ENCODE results near the gene CDCA8. TPM values are rescaled to one million over a fixed set of nuclear protein-coding genes. Genes with fewer than 3 reads are reported as not detected.

CDCA8 gene
- total RNA-seq, 4 donors from 2014 or later, result 2.7 to 6.2 (median 4.4) TPM

GRCh38 chr1:37726751-37727585 lies 34.7 kb downstream of the CDCA8 start:
- peaks cover 31% of the 10 kb centered on the region for H3K27me3 ChIP-seq
- H3K27ac ChIP-seq, result no peak overlapping the region
- TF ChIP-seq POLR2A (IDR thresholded peaks at IDR 0.05), result no peak
- no peak for TF ChIP-seq POLR2AphosphoS5 (IDR thresholded peaks at IDR 0.05)
- TF ChIP-seq EP300 (IDR thresholded peaks at IDR 0.05), result no peak
- no peak for TF ChIP-seq CTCF (IDR thresholded peaks at IDR 0.05)
- no peaks in the 10 kb centered on the region for H3K36me3 ChIP-seq
- DNase-seq (ENCODE audit: low spot score in 2 of 2), result no peak
- H3K9me3 ChIP-seq, result no peaks in the 10 kb centered on the region
- 30% methylated on average over 6 of the region's 15 CpGs for WGBS
- no peaks in the 10 kb centered on the region for H3K4me1 ChIP-seq
- no peak overlapping the region for H3K4me3 ChIP-seq

GRCh38 chr1:37728416-37728815 lies 36.1 kb downstream of the CDCA8 start:
- Histone ChIP-seq H3K27me3 (peaks cover 34% of the 10 kb centered on the region), H3K27ac (no peak overlapping the region), H3K9me3 (no peaks in the 10 kb centered on the region), H3K36me3 (no peaks in the 10 kb centered on the region), H3K4me3 (no peak overlapping the region), H3K4me1 (no peaks in the 10 kb centered on the region)
- DNase-seq (ENCODE audit: low spot score in 2 of 2), result no peak
- WGBS, result 81% methylated on average over 4 of the region's 4 CpGs
- no peak for TF ChIP-seq POLR2A (IDR thresholded peaks at IDR 0.05)
- TF ChIP-seq EP300 (IDR thresholded peaks at IDR 0.05), result no peak
- no peak for TF ChIP-seq POLR2AphosphoS5 (IDR thresholded peaks at IDR 0.05)
- TF ChIP-seq CTCF (IDR thresholded peaks at IDR 0.05), result no peak

GRCh38 chr1:37730376-37730775 lies 38.1 kb downstream of the CDCA8 start:
- no peak for DNase-seq (ENCODE audit: low spot score in 2 of 2)
- H3K27me3 ChIP-seq, result peaks cover 46% of the 10 kb centered on the region

GRCh38 chr1:37731312-37732019 lies 39.1 kb downstream of the CDCA8 start:
- no peak for DNase-seq (ENCODE audit: low spot score in 2 of 2)
- H3K9me3 ChIP-seq, result no peaks in the 10 kb centered on the region
- WGBS, result 93% methylated on average over 15 of the region's 15 CpGs
- H3K36me3 ChIP-seq, result no peaks in the 10 kb centered on the region
- TF ChIP-seq EP300 (IDR thresholded peaks at IDR 0.05), result no peak
- TF ChIP-seq POLR2AphosphoS5 (IDR thresholded peaks at IDR 0.05), result no peak
- no peak for TF ChIP-seq CTCF (IDR thresholded peaks at IDR 0.05)
- no peak for TF ChIP-seq POLR2A (IDR thresholded peaks at IDR 0.05)
- no peak overlapping the region for H3K4me3 ChIP-seq
- H3K4me1 ChIP-seq, result no peaks in the 10 kb centered on the region
- H3K27me3 ChIP-seq, result peaks cover 50% of the 10 kb centered on the region
- H3K27ac ChIP-seq, result no peak overlapping the region

More at GRCh38 chr1:37730376-37730775, 38.1 kb downstream of the CDCA8 start:
- Histone ChIP-seq H3K27ac (no peak overlapping the region), H3K36me3 (no peaks in the 10 kb centered on the region), H3K4me3 (no peak overlapping the region), H3K4me1 (no peaks in the 10 kb centered on the region), H3K9me3 (no peaks in the 10 kb centered on the region)
- TF ChIP-seq POLR2AphosphoS5 (IDR thresholded peaks at IDR 0.05), result no peak
- no peak for TF ChIP-seq CTCF (IDR thresholded peaks at IDR 0.05)
- TF ChIP-seq EP300 (IDR thresholded peaks at IDR 0.05), result no peak
- TF ChIP-seq POLR2A (IDR thresholded peaks at IDR 0.05), result no peak
- WGBS, result 74% methylated on average over 5 of the region's 5 CpGs

All from suprapubic skin (tissue), 4 donors.